ENCODE data around the gene CDK5. TPM values are rescaled to one million over a fixed set of nuclear protein-coding genes. Genes with fewer than 3 reads are reported as not detected.
"Not testable (repeated sequence)": the region's sequence is repeated elsewhere in the genome, so short reads cannot be mapped to it uniquely, and the experiment has no call there.

Gene CDK5
- polyA plus RNA-seq, 5 donors, result 13.5 to 18.3 (median 14.6) TPM

GRCh38 chr7:151017953-151018420, 39.7 kb downstream of the CDK5 start:
- no peak for DNase-seq

DNA sequence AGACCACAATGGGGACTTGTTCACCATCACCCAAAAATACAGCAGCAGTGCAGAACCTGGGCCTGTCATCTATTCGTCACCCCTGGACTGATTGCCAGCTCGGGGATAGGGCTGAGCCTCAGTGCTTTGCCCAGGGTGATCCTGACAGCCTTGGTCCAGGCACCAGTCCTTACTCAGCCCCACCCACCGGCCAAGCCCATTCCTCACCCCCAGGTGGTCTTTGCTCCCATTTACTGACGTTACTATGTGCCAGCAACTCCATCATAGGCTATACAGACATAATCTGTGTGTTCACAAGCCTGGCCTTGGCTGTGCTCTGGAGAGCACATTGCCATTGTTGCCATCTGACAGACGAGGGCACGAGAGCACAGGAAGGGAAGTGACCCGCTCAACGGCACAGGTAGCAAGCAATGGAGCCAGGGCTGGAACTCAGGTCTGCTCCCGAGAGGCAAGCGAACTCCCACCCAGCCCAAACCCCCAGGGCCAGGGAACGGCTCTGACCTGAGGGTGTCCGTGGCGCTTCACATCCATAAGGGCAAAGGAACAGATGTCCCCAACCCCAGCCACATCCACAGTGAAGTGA, 40.2 kb downstream of the CDK5 start:
- DNase-seq, result no peak

- DNase-seq, result no peak
These were observed 40.8 kb downstream of the CDK5 start for GRCh38 chr7:151016942-151017341.

DNA sequence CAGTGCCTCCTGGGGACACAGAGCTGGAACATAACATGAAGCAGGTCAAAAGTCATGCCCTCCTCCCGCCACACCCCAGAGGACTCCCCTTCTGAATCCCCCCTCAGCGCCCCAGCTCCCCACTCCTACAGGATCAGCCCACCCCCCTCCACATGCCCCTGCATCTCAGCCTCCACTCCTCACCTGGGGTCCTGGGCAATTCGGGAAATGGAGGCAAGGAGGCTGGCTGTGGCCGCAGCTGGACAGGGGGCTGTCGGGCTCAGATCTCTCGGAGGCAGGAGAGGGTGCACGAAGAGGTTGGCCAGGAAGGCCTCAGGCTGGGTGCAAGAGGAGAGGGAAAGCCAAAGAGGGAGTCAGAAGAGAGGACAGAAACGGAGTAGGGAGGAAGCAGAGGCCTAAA, 41.2 kb downstream of the CDK5 start:
- DNase-seq, result no peak

- no peak for DNase-seq
These were observed 41.7 kb downstream of the CDK5 start for GRCh38 chr7:151015967-151016366.

DNA sequence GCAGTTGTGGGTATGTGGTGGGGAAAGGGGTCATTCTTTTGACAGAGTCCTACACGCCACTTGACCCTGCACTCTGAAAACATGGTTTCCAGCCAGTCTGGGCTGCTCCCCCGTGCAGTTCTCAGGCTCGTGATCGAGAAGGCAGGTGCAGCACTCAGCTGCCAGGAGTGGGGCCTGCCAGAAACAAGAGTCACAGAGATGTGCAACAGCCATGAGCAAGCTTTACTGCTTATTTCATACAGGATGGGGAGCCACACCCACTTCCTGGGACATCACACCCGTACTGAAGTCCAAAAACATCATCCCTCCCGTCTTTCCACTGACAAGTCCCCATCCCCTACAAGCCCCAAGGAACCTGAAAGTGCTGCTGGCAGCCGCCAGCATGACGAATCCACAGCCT, 42.7 kb downstream of the CDK5 start:
- no peak for DNase-seq

DNA sequence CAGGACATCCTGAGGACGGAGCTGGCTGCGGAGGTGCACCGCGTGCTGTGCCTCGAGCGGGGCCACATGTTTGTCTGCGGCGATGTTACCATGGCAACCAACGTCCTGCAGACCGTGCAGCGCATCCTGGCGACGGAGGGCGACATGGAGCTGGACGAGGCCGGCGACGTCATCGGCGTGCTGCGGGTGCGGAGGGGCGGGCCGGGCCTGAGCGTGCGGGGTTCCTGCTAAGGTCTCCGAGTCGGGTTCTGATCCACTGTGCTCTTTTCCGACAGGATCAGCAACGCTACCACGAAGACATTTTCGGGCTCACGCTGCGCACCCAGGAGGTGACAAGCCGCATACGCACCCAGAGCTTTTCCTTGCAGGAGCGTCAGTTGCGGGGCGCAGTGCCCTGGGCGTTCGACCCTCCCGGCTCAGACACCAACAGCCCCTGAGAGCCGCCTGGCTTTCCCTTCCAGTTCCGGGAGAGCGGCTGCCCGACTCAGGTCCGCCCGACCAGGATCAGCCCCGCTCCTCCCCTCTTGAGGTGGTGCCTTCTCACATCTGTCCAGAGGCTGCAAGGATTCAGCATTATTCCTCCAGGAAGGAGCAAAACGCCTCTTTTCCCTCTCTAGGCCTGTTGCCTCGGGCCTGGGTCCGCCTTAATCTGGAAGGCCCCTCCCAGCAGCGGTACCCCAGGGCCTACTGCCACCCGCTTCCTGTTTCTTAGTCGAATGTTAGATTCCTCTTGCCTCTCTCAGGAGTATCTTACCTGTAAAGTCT, 43.8 kb downstream of the CDK5 start:
- DNase-seq, result peak in 1 of 2 donors; percentile 60

- no peak for DNase-seq
These were observed 44.4 kb downstream of the CDK5 start for GRCh38 chr7:151013356-151013732.

DNA sequence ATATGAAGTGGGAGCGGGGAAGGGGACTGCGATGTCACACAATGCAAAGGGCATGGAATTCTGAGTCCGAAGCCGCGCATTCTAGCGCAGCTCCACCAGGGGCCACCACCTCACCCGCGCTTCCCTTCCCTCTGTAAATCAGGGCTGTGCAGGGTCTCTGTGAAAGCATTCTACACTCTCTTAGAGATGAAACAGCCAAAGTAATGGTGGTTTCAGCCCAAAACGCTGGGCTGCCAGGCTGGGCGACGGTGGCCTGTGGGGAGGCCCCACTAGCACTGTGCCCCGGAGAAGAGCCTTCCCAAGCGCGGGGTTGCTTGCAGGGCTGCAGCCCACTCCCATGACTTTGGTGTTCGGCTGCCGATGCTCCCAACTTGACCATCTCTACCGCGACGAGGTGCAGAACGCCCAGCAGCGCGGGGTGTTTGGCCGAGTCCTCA, 44.8 kb downstream of the CDK5 start:
- no peak for DNase-seq

DNA sequence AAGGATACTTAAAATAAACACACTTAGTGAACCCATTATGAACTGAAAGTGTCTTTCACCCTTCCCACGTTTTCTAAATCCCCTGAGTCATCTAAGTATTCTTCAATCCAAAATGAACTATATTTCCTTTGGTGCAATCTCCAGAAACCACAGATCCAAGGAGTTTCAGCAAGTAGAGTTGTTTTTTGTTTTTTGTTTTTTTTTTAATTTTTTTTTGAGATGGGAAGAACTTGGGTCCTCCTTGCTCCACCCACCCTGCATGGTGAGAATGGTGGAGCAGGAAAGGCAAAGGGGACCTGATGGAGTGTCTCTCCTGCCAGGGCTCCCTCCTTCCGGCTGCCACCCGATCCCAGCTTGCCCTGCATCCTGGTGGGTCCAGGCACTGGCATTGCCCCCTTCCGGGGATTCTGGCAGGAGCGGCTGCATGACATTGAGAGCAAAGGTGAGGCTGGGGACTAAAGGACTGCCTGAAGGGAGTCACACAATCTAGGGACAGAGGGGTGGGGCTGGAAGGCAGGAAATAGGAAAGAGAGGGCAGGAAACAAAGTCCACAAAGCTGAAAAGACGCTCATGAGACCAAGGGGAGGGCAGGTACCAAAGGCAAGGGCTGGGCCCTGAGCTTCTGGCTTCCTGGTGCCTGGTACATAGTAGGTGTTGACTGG, 45.5 kb downstream of the CDK5 start:
- DNase-seq, result no peak

DNA sequence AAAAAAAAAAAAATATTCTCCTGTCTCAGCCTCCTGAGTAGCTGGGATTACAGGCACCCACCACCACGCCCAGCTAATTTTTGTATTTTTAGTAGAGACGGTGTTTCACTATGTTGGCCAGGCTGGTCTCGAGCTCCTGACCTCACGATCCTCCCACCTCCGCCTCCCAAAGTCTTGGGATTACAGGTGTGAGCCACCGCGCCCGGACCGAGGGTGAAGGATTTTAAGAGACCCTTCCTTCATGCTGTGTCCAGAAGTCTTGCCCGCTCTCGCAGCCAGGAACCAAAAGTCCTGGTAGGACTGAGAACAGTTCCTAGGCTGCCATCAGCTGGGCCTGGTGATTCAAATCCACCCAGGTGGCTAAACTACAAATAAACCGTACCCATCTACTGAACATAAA, 46.1 kb downstream of the CDK5 start:
- not testable (repeated sequence) for DNase-seq

DNA sequence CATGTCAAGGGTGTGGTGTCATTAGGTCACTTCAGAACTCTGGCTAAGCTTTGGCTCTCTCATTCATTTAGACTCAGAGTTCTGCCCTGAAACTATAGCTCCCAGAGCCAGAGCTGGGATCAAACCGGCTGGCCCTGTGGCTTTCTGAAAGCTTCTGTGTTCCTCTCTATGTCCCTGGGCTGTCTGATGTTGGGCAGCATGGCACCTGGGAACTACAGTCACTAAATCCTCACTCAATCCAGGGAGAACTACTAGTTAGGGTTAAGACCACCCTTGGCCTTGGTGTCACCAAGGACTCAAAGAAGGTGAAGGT, 46.6 kb downstream of the CDK5 start:
- DNase-seq, result no peak

DNA sequence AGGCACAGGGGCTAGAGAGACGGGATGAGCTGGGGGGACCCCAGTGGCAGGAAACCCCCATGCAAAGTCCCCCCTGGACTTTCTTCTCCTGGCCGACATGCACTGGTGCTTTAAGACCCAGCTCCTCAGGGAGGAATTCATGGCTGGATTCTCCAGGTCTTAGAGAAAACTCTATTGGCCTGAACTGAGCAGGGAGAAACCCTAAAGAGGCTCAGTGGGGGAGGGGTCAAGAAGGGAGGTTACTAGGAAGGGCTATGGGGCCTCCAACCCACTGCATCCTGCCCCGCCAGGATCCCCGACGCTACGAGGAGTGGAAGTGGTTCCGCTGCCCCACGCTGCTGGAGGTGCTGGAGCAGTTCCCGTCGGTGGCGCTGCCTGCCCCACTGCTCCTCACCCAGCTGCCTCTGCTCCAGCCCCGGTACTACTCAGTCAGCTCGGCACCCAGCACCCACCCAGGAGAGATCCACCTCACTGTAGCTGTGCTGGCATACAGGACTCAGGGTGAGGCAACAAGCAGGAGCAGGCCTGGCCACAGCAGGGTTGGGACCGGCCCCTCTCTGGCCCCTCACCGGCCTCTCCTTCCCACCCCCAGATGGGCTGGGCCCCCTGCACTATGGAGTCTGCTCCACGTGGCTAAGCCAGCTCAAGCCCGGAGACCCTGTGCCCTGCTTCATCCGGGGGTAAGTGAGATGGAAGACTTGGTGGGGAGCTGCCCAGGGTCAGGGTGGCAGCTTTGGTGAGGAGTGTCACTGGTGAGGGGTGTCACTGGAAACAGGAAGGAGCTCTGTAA, 47.2 kb downstream of the CDK5 start:
- DNase-seq, result no peak

GRCh38 chr7:151010037-151010306, 47.7 kb downstream of the CDK5 start:
- no peak for DNase-seq

DNA sequence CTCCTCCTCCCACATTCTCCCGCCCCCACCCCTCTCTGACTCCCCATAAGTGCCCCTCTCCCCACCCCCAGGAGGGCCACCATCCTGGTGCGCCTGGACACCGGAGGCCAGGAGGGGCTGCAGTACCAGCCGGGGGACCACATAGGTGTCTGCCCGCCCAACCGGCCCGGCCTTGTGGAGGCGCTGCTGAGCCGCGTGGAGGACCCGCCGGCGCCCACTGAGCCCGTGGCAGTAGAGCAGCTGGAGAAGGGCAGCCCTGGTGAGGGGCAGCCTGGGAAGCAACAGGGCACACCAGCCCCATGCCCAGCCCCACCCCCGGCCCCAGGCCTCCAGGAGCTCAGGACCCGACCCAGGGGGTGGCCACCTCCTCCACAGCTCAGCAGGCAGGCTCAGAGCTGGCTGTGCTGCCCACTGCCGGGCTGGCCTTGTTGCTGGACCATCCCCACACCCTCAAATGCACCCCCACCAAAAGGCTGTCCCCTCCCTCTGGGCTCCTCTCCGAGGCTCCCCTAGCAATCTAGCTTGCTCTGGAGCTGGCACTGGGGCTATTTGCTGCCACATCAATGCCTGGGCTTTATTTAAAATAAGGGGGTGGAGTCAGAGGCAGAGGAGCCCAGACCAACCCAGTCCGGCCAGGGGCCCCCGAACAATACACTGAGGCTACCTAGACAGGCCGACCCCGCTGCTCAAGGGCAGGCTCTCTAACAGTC, 48.2 kb downstream of the CDK5 start:
- no peak for DNase-seq

DNA sequence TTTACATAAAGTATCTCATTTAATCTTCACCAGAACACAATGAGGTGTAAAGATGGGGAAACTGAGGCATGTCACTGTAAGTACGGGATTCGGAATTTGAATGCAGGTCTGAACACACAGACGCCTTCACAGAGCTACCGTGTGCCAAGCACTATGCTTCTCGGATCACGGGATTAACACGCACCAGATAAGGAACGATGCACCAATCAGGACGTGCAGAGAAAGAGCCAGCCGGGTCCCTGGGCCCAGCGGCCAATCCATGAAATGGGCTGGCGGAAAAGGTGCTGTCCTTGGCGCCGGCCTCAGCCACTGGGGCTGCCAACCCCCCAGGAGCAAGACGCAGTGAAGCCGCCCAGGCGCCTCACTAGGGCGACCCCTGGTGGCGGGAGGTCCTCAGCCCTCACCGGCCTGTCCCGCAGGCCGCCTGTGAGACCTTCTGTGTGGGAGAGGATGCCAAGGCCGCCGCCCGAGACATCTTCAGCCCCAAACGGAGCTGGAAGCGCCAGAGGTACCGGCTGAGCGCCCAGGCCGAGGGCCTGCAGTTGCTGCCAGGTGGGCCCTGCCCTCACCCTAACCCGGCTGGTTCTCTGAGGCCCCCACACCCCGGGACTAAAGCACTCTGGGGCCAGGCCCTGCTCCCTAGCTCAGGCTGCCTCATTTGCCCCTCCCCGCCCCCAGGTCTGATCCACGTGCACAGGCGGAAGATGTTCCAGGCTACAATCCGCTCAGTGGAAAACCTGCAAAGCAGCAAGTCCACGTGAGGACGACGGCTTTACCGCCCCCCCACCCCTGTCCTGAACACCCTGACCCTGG, 49.0 kb downstream of the CDK5 start:
- no peak for DNase-seq

GRCh38 chr7:151008143-151008510, 49.6 kb downstream of the CDK5 start:
- DNase-seq, result no peak

DNA sequence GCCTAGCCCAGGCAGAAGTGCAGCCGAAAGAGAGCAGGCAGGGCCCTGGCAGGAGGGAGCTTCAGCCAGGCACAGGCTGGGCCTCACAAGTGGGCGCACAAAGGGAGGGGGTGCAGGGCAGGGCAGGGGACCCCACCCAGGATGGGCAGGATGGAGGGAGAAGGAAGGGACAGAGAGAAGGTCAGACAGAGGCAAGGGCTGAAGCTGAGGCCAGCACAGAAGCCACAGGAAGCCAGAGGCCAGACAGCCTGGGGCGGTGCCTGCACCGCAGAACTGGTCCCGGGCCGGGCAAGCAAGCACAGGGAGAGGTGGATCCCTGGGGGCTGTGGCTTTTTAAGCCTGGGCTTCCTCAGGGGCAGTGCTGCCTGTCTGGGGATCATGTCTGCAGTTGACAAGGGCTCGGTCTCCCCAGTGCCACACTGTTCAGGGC, 50.2 kb downstream of the CDK5 start:
- no peak for DNase-seq

DNA sequence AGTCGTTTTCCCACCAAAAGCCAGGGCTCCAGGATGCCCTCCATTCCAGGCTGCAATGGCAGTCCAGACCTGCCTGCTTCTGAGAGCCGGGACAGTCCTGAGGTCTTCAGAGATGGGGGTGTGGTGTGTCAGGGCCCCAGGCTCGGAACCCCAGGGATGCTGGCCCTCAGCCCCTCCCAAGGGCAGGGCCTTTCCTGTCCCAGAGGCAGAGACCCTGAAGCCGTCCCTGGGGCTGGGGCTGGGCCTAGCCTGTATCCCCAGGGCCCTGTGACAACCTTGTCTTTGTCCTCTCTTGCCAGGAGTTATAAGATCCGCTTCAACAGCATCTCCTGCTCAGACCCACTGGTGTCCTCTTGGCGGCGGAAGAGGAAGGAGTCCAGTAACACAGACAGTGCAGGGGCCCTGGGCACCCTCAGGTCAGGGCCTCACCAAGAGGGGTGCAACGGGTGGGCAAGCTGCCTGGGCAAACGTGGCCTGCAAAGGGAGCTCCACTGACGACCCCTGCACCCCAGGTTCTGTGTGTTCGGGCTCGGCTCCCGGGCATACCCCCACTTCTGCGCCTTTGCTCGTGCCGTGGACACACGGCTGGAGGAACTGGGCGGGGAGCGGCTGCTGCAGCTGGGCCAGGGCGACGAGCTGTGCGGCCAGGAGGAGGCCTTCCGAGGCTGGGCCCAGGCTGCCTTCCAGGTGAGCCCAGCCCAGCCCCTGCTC, 51.0 kb downstream of the CDK5 start:
- no peak for DNase-seq

DNA sequence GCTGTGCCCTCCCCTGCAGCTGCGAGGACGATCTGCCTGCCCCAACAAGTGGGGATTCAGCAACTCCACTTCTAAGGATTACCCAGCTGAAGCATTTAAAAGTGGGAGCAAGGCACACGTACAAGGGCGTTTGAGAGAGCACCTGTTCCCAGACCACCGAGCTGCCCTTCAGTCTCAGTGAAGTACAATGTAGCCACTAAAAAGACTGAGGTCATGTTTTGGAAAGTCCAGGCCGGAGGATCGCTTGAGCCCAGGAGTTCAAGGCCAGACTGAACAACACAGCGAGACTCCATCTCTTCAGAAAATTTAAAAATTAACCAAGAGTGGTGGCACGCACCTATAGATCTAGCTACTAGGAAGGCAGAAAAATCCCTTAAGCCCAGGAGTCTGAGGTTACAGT, 52.1 kb downstream of the CDK5 start:
- DNase-seq, result no peak
